Endothelial cell of umbilical vein (primary cell): Measurements from ENCODE around the gene ZFP1.

Experiments
- CTCF ChIP-seq, 2 donors: IDR thresholded peaks; 1 replicate in 1 of 2; 2 replicates in 1 of 2; pipeline ENCODE4 v1.5.1; 2011; ENCODE audit warnings: low read length in 2 of 2, mild to moderate bottlenecking in 2 of 2, moderate library complexity in 2 of 2, control low read depth in 1 of 2, inconsistent platforms in 1 of 2, low read depth in 1 of 2; ENCODE audit not compliant: insufficient read depth in 1 of 2; ENCODE audit errors: extremely low read depth in 1 of 2
- EZH2 ChIP-seq: IDR thresholded peaks from 2 replicates; pipeline ENCODE4 v1.6.1; 2012; ENCODE audit warnings: borderline replicate concordance, low read depth, mild to moderate bottlenecking, moderate library complexity, low read length, inconsistent platforms; ENCODE audit not compliant: severe bottlenecking
- FOS ChIP-seq: IDR thresholded peaks from 2 replicates; pipeline ENCODE4 v1.6.1; 2011; ENCODE audit warnings: mild to moderate bottlenecking, low read length, moderate library complexity, borderline replicate concordance; ENCODE audit not compliant: insufficient read depth
- GATA2 ChIP-seq: IDR thresholded peaks from 2 replicates; pipeline ENCODE4 v1.7.0; 2011; ENCODE audit warnings: low read depth, mild to moderate bottlenecking, moderate library complexity, mixed read lengths, low read length; ENCODE audit not compliant: insufficient read length, insufficient read depth
- JUN ChIP-seq: IDR thresholded peaks from 2 replicates; pipeline ENCODE4 v1.6.1; 2011; ENCODE audit warnings: borderline replicate concordance, low read depth; ENCODE audit not compliant: insufficient read length, insufficient read depth
- MAX ChIP-seq: IDR thresholded peaks from 2 replicates; pipeline ENCODE4 v1.6.1; 2011; ENCODE audit not compliant: insufficient read depth, insufficient read length
- MYC ChIP-seq: IDR thresholded peaks from one replicate; pipeline ENCODE4 v1.6.1; 2011; ENCODE audit warnings: mild to moderate bottlenecking, low read depth, low read length
- POLR2A ChIP-seq: IDR thresholded peaks from 2 replicates; pipeline ENCODE4 v1.6.1; 2012; ENCODE audit warnings: low read depth, mild to moderate bottlenecking, control low read depth, low read length
- POLR2AphosphoS5 ChIP-seq: IDR thresholded peaks from 2 replicates; pipeline ENCODE4 v1.6.1; 2012; ENCODE audit warnings: low read depth, mild to moderate bottlenecking, control low read depth, low read length, moderate library complexity; ENCODE audit not compliant: insufficient read depth

- no peak for TF ChIP-seq CTCF (IDR thresholded peaks at IDR 0.05; ENCODE audit: extremely low read depth in 1 of 2, insufficient read depth in 1 of 2, low read depth in 1 of 2, low read length in 2 of 2)
- TF ChIP-seq POLR2A: no peak
- TF ChIP-seq MAX: no peak
- no peak for TF ChIP-seq MYC
- TF ChIP-seq EZH2: no peak
- no peak for TF ChIP-seq POLR2AphosphoS5
- no peak for TF ChIP-seq JUN
- no peak for TF ChIP-seq GATA2
- TF ChIP-seq FOS: no peak
These were observed 61.6 kb downstream of the ZFP1 start for GRCh38 chr16:75209944-75210343.
